ENCODE results near the gene PTDSS2.

DNA sequence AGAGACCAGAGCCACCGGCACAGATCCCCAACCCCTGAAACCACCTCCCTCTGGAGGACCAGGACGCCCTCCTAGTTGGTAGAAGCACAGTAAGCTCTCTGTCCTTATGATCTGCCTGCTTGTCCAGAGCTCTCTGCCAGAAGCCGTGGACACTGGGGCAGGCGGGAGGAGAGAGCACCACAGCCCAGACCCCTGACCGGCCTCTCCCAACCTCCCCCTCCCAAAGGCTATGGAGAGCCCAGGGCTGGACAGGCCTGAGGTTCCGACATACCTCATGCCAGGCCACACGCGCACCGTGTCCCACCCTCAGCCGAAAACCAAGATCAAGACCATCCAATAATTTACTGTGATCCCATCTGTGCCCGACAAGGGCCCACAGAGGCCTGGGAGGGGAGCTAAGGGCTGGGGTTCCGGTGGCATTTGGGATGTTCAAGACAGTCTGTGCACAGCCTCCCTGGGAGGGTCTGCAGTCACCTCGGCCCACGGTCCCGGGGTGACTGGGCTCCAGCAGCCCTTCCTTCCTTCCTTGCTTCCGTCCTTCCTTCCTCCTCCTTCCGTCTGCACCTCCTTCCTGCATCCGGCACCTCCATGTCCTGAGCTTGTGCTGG, 81.9 kb downstream of the PTDSS2 start:
- TF ChIP-seq CTCF (conservative IDR thresholded peaks at IDR 0.05; ENCODE audit: low read length) (no peak), EZH2phosphoT487 (IDR thresholded peaks at IDR 0.05; ENCODE audit: borderline replicate concordance) (no peak)
